SIG-M5 treated with dmso at 0.1 percent for 504 hours (cell line): ENCODE data around the gene TNS1.

Experiments used
- DNase-seq: peaks from one replicate; lab custom pipeline; 2025; ENCODE audit not compliant: unreplicated experiment; lab: John Stamatoyannopoulos, UW

The TNS1 gene

GRCh38 chr2:217983276-217984233, 19.2 kb downstream of the TNS1 start:
- no peak for DNase-seq

- no peak for DNase-seq
These were observed 20.8 kb downstream of the TNS1 start for GRCh38 chr2:217981971-217982370.

- DNase-seq = no peak
These were observed 21.6 kb downstream of the TNS1 start for GRCh38 chr2:217981084-217981730.

- no peak for DNase-seq
These were observed 22.2 kb downstream of the TNS1 start for GRCh38 chr2:217980591-217980990.

- no peak for DNase-seq
These were observed 22.8 kb downstream of the TNS1 start for GRCh38 chr2:217980036-217980435.

GRCh38 chr2:217979151-217979811, 23.5 kb downstream of the TNS1 start:
- DNase-seq = no peak

- no peak for DNase-seq
These were observed 24.2 kb downstream of the TNS1 start for GRCh38 chr2:217978536-217979150.

- no peak for DNase-seq
These were observed 24.8 kb downstream of the TNS1 start for GRCh38 chr2:217977840-217978535.

- no peak for DNase-seq
These were observed 26.5 kb downstream of the TNS1 start for GRCh38 chr2:217976301-217976700.

GRCh38 chr2:217975626-217976025, 27.2 kb downstream of the TNS1 start:
- no peak for DNase-seq

- DNase-seq = no peak
These were observed 28.3 kb downstream of the TNS1 start for GRCh38 chr2:217974389-217975005.

GRCh38 chr2:217973008-217973787, 29.6 kb downstream of the TNS1 start:
- no peak for DNase-seq

GRCh38 chr2:217972490-217972889, 30.3 kb downstream of the TNS1 start:
- no peak for DNase-seq

GRCh38 chr2:217972037-217972436, 30.8 kb downstream of the TNS1 start:
- DNase-seq = no peak

GRCh38 chr2:217971166-217971565, 31.6 kb downstream of the TNS1 start:
- DNase-seq = no peak

- no peak for DNase-seq
These were observed 32.6 kb downstream of the TNS1 start for GRCh38 chr2:217970206-217970605.

- DNase-seq = no peak
These were observed 33.2 kb downstream of the TNS1 start for GRCh38 chr2:217969588-217969987.

GRCh38 chr2:217968023-217968422, 34.8 kb downstream of the TNS1 start:
- DNase-seq = no peak

GRCh38 chr2:217966423-217967070, 36.2 kb downstream of the TNS1 start:
- no peak for DNase-seq
